UCSD-AML1 (cell line): ENCODE results near the gene ZNF644.
"Not testable (repeated sequence)": the region's sequence is repeated elsewhere in the genome, so short reads cannot be mapped to it uniquely, and the experiment has no call there.

Experiments
- DNase-seq: peaks from one replicate; lab custom pipeline; 2025; ENCODE audit not compliant: unreplicated experiment; lab: John Stamatoyannopoulos, UW

Gene ZNF644

DNA sequence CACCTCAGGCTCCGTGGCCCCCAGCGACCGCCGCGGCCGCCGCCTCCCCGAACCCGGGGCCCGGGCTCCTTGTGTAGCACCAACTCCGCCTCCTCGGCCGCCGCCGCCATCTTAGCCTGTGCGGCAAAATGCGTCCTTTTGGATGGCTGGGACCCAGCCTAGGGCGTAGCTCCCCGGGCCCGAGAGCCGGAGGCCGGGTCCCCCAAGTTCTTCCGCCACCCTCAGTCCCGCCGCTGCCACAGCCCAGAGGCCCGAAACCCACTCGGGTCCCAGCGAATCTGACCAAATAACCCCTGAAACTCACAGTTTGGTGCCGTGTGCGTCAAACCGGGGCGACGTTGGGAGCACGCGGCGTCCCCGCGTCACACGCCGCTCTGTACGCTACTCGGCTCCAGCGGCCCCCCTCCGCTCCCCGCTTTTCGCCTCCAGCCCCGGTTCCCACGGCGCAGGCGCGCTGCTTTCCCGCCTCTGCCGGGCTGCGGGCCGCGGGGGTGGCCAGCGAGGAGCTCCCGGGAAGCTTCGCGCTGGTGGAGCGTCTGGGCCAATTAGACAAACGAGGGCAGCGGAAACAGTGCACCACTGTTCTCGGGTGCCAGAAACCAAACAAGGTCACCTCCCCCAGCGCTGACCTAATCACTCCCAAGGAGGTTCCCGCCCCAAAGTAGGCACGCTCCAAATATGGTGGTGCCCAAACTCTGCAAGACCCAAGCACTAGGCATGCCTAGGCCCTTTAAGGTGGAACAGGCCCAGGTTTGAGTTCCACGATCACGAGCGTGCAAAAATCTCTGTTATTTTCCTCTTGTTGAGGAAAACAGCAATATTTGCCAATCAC is at the start of gene ZNF644:
TSS of gene ZNF644 (minus strand) at position 350 of the 832 bp plus-strand sequence. CDS start 39,682 bp downstream, outside the sequence.
- peak; percentile 92 for DNase-seq

- DNase-seq = no peak
Observed at GRCh38 chr1:91070298-91070697, 48.5 kb upstream of the ZNF644 start.

GRCh38 chr1:91066538-91066937 is 44.7 kb upstream of the ZNF644 start:
- no peak for DNase-seq

DNA sequence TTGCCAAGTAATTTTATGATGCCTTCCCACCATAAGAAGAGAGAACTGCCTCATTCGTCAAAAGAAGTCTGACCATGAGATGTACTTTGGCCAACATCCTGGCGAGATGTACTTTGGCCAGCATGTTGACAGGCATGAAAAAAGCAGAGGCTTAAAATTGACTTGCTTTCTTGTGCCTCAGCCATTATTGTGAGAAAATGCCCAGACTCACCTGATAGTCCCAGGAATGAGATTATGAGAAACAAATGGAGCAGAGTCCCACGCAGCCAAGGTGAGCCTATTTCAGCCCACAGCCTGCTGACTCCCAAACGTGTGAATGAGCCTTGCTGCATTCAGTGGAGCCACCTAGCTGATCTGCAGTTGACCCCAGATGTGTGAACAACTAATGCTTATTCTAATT is 43.5 kb upstream of the ZNF644 start:
- no peak for DNase-seq

DNA sequence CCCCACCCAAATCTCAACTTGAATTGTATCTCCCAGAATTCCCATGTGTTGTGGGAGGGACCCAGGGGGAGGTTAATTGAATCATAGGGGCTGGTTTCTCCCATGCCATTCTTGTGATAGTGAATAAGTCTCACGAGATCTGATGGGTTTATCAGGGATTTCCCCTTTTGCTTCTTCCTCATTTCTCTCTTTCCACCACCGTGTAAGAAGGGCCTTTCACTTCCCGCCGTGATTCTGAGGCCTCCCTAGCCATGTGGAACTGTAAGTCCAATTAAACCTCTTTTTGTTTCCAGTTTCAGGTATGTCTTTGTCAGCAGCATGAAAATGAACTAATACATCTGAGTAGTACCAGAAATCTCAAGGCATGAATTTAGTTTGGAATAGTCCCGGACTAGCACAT is 41.6 kb upstream of the ZNF644 start:
- not testable (repeated sequence) for DNase-seq

- DNase-seq = no peak
Observed at GRCh38 chr1:91059157-91059556, 37.3 kb upstream of the ZNF644 start.

DNA sequence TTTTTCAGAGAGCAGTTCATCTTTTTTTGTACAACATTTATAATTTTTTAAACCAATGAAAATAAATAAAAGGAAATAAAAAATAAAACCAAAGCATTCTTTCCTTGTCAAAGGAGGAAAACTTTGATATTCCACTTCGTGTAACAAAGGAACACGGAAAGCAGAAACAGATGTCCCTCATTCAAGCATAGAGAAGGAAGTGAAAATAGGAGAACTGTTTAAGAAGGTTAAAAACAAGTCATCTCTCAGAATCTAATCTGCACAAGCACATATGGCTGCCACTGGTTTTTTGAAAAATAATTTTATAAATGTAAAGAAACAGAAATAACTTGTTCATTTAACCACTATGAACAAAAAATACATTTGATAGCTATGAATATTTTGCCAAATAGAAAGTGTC is 35.9 kb upstream of the ZNF644 start:
- DNase-seq = no peak

DNA sequence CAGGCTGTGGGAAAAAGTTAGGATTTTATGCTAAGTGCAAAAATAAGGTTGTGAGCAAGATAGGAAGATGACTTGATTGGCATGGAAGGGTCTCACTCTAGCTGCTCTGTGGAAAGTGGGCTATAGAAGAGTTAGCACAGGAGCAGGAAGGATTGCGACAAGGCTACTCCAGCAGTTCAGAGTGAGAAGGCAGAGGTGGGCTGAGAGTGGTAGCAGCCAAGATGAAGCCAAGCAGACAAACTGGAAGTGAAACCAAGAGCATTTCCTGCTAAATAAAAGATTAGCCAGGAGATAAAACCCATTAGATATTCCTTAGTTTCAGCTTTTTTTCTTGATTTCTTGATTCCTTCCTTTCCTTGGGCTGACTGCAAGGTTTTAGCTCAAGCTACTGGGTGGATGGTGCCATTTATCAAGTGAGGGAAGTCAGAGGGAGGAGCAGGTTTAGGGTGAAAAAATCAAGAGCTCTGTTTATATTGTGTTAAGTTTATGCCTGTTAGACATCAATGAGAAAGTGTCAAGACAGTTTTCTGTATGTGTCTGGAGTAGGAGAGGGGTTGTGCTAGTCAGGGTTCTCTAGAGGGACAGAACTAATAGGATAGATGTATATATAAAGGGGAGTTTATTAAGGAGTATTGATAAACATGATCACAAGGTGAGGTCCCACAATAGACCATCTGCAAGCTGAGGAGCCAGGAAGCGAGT is 33.1 kb upstream of the ZNF644 start:
- no peak for DNase-seq

- no peak for DNase-seq
Observed at GRCh38 chr1:91053630-91054029, 31.8 kb upstream of the ZNF644 start.

DNA sequence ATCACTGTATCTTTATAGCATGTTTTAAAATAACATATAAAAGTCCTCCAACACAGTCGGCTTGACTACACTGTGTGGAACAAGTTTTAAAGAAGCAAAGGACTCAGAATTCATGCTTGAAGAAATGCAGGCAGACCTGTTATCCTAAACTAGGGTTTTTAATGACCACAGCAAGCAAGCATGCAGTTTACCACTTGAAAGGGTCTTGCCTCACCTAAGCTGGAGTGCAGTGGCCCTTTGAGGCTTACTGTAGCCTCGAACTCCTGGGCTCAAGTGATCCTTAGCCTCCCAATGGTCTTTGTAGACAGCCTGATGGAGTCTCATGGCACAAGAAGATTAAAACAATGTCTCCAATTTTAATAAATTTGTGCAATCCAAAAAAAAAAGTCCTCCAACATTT is 27.7 kb upstream of the ZNF644 start:
- DNase-seq = not testable (repeated sequence)

GRCh38 chr1:91046766-91047165 is 24.9 kb upstream of the ZNF644 start:
- DNase-seq = no peak

- no peak for DNase-seq
Observed at GRCh38 chr1:91045284-91045683, 23.4 kb upstream of the ZNF644 start.

DNA sequence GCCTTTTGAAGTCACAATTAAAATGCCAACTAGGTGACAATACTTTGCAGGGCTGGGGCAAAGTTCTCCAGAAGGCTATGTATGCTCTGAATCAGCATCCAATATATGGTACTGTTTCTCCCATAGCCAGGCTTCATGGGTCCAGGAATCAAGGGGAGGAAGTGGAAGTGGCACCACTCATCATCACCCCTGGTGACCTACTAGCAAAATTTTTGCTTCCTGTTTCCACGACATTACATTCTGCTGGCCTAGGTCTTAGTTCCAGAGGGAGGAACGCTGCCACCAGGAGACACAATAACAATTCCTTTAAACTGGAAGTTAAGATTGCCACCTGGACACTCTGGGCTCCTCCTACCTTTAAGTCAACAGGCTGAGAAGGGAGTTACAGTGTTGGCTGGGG is 22.9 kb upstream of the ZNF644 start:
- DNase-seq = not testable (repeated sequence)

- DNase-seq = not testable (repeated sequence)
Observed at GRCh38 chr1:91042372-91042771, 20.5 kb upstream of the ZNF644 start.

GRCh38 chr1:91038582-91038981 is 16.7 kb upstream of the ZNF644 start:
- DNase-seq = no peak

GRCh38 chr1:91036894-91037829 is 15.3 kb upstream of the ZNF644 start:
- DNase-seq = no peak

DNA sequence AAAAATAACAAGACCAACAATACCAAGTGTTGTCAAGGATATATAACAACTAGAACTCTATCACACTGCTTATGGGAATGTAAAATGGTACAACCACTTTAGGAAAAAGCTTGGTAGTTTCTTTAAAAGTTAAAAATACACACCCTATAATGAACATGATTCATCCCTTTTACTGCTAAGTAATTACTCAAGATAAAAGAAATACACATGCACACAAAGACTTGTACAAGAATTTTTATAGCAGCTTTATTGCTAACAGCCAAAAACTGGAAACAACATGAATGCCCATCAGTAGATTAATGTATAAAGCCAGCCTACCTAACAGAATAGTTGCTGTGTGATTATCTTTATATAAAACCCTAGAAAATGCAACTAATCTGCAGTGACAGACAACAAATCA is 10.5 kb upstream of the ZNF644 start:
- no peak for DNase-seq

- no peak for DNase-seq
Observed at GRCh38 chr1:91031081-91031480, 9.2 kb upstream of the ZNF644 start.

GRCh38 chr1:91026777-91027176 is 4.9 kb upstream of the ZNF644 start:
- no peak for DNase-seq

- DNase-seq = no peak
Observed at GRCh38 chr1:91026320-91026719, 4.5 kb upstream of the ZNF644 start.

DNA sequence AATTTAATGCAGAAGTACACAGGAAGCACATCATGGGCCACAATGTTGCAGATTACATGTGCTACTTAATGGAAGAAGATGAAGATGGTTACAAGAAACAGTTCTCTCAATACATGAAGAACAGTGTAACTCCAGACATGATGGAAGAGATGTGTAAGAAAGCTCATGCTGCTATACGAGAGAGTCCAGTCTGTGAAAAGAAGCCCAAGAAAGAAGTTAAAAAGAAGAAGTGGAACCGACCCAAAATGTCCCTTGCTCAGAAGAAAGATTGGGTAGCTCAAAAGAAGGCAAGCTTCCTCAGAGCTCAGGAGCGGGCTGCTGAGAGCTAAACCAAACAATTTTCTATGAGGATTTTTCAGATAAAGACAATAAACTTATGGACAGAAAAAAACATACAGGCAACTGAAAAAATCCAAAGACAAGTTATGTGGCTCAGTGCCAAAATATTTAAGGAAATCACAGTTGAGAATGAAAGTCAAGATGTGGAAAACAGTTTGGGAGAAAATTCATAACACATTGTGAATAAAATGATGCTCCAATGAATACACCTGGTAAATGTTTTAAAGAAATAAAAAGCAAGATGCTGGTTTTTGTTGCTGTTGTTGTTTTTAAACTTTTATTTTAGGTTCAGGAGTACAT is 2.8 kb upstream of the ZNF644 start:
- DNase-seq = no peak
